GM19035 (cell line): ENCODE measurements around the gene DPM3.
"Not testable (repeated sequence)": the region's sequence is repeated elsewhere in the genome, so short reads cannot be mapped to it uniquely, and the experiment has no call there.

ENCODE experiments used
- ATAC-seq: cut with Tn5 transposase; IDR thresholded peaks from one replicate; pipeline ENCODE4 v1.9.1; 2021; ENCODE audit not compliant: unreplicated experiment

The DPM3 gene

DNA sequence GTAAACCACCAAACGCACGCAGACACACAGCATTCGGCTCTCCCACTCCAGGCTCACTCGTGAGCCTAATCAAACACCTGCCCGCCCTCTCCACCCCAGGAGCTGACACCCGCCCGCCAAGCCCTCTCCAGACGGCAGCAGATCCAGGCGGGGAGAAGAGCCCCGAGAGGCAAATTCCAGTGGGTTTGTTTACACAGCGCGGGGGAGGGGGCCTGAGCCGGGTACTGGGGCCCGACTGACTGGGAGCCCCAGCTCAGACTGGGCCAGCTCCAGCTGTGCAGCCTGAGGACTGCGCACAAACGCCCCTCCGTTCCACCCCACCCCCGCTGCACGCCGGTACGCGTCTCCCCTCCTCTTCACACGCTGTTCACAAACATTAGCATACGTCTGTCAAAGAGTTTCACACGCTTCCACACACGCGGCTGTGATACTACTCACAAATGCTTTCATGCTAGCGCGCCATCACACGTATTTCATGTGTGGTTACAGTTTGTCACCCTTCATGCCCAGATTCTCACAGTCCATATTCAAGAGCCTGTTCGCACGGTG is 13.7 kb downstream of the DPM3 start:
- ATAC-seq: no peak

DNA sequence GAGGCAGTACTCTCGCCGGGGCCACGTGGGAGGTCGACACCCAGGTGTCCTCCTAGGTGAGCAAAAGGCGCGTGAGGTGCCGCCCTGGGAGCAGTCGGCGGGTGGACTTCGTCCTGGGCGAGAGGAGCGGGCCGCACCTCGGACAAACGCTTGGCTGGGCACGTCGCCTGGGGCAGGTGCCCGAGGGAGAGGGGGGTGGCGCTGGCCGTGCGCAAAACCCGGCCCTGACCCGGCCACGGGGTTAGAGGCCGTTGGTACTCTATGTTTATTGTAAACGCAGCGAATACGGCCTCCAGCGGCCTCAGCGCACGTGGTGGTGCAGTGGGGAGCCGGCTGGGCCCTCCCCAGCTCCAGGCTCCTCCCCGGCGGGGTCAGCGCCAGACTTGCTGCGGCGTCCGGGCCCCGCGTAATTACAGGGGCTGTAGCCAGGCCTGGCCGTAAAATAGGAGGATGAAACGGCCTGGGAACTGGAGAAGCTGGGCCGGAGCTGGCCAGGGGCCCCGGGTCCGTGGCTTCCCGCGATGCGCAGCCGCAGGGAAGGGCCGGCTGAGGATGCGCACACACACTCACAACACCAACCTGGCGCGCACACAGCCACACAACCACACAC is 14.3 kb downstream of the DPM3 start:
- no peak for ATAC-seq

DNA sequence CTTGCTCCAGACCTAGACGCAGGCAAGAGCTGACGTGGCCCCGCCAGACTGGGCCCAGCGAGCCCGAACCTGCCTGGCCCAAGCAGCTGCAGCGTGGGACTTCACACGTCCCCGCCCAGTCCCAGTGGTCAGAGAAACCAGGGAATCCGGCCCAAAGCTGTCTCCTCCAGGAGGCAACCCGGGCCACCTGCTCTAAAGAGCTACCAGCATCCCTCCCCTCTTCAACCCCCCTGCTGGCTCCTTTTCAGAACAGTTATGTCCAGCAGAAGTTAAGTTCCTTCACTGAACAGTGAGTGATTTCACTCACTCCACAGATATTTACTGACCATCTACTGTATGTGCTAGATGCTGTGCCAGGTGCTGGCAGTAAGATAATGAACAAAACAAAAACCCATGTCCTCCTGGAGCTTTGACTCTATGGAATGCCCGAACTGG is 14.8 kb downstream of the DPM3 start:
- no peak for ATAC-seq

DNA sequence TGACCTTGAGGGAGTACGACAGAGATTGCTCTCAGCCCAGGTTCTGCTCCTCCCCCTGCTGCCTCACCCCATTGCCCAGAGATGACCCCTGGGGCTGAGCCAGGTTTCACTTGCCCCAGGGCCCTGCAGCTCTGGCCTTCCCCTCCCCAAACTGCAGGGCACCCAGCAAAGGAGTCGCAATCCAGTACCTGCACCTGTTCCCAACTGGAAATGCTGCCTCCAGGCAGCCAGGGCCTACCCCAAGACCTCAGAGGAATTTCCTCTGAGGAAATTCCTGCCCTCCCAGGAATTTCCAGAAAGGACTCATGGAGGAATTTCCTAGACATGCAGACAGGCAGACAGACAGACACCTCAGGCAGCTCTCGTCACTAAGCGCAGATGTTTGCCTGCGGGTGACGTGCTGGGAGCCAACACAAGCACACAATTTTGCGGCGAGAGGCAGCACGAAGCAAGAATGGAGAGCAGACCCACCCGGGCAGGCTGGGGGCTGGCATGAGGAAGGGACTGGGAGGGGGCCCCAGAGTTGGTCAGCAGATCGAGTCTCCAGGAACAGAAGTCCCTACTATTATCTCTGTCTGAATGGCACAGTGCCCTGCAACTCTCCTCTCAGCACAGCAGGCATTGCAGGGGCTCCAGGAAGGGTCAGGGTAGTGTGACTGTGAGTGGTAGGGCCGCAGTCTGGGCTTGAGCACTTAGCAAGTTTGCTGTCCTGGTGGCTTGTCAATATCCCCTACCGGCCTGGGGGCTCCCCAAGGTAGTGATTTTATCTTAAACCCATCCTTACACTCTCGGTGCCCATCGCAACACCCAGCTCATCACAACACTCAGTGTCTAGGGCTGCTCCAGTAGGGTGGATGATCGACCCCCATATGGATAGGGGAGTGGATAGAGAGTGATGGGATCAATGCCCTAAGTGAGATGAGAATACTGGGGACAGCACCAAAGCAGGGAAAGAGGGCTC is 15.5 kb downstream of the DPM3 start:
- ATAC-seq: no peak

DNA sequence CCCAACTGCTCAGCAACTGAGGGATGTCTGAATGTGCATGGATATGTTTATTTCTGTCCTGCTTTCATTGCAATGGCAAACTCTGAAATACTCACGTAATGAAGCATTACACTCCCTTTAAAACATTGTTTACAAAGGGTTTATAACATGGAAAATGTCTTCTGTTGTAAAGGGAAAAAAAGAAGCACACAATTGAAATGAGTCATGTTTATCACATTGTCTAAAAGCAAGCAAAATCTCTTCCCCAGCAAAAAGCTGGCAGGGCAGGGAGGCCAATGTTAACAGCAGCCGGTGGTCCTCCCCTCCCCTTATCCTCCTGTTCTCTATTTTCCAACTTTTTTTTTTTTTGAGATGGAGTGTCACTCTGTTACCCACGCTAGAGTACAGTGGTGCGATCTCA is 16.5 kb downstream of the DPM3 start:
- ATAC-seq: no peak

DNA sequence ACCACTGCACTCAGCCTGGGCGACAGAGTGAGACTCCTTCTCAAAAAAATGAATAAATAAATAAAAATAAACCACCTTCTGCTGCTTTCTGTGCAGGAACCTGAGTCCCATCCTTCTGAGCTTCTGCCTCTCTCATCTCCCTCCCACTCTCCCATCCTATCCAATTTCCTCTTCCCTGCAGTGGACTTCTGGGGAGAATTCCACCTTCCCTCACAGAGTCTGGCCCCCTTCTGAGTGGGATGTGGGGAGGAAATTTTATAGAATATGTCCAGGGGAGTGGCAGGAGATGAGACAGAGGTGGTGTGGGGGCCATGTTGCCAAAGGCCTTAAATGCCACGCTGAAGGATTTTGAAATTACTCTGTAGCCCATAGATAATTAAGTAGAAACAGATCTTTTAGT is 18.0 kb downstream of the DPM3 start:
- ATAC-seq: no peak

DNA sequence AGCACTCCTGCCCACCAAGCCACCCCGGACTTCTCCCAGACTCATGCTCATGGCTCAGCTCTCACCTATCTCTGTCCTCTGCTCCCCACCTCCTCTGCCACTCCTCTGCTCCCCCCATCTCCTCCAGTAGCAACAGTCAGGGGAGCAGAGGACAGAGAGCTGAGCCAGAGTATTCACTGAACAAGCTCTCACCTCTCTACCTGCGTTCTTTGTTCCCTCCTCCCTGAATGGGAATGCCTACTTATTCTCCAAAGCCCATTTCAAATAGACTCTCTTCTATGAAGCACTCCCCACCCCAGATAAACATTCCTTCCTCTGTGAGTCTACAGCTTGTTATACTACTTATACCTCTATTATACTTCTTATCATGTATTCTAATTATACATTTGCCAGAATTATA is 19.1 kb downstream of the DPM3 start:
- ATAC-seq: no peak

DNA sequence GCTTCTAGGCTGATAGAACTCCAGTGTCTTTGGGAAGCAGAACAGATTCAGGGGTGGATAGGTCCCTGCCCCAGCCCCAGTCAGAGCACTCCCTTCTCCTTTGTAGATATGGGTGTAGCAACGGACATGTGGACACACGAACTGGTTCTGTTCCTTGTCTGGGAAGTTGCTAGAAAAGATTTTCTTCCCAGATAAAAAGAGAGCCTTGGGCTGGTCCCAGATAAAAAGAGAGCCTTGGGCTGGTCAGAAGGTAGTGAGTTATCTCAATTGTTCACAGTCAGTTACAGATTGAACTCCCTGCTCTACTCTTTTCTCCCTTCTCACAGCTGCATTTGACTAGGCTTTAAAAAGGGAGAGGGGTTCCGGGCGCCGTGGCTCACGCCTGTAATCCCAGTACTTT is 20.1 kb downstream of the DPM3 start:
- no peak for ATAC-seq

DNA sequence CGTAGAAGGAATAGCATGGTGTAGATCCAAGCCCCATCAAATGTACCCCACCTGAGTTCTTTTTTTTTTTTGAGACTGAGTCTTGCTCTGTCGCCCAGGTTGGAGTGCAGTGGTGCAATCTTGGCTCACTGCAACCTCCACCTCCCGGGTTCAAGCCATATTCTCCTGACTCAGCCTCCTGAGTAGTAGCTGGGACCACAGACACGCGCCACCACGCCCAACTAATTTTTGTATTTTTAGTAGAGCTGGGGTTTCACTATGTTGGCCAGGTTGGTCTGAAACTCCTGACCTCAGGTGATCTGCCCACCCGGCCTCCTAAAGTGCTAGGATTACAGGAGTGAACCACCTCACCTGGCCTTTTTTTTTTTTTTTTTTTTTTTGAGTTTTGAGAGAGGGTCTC is 22.2 kb downstream of the DPM3 start:
- ATAC-seq: not testable (repeated sequence)

DNA sequence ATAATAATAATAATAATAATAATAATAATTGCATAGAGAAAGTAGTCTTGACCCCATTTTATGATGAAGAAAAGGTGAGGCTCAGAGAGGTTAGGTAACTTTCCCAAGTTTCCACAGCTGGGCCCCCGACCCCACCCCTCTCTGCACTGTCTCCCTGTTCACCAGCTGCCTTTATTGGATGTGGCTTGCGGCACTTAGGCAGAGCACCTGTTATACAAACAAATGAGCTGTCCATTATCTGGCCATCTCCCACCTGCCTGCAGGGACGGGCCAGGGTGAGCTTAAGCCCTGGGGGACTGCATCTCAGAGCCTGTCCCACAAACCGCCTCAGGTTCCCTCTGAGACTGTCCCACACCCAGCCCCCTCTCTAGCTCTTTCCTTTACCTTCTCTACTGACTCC is 22.7 kb downstream of the DPM3 start:
- no peak for ATAC-seq

DNA sequence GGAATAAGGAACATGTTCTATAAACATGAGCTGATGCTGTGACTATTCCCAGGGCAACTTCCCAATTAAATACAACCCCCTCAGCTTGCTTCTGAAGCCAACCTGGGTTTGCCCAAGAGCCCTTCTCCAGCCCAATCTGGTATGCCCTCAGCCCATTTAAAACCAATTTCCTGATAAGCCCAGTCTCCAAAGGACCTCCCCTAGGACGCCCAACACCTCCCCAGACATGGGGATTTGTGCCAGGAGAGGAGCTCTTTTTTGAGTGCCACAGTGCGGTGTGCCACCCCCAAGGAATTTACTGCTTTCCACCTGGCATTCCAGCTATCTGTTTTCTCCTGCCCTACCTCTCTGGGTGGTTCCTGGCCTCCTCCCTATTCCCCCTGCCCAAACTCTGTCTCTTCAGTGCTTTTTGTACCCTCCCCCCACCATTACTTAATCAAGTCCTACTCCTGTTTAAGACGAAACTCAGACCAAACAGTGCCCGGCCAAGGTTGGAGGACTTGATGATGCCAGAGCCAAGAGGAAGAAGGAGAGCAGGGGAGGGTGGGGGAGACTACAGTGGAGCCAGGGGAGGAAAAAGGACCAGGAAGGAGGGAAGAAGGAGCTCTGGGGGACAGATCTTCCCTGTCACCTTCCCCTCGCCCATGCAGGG is 24.1 kb downstream of the DPM3 start:
- no peak for ATAC-seq

DNA sequence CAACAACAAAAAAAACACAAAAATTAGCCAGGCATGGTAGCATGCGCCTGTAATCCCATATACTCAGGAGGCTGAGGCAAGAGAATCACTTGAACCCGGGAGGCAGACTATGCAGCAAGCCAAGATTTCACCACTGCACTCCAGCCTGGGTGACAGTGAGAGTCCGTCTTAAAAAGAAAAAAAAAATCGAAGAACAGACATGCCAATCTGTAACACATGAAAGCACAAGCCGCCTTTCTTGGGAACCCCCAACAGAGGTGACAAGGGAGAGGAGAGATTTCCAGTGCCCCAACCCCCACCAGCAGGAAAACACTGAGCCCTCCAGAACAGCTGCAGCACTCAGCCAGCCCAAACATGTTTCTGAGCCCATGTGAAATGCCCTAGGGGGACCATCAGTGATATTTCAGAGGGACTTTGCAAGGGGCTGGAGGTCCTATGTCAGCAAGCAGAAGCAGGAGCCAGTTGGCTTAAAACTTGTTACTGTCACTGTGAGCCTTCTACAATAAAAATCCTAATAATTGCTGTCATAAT is 26.8 kb downstream of the DPM3 start:
- ATAC-seq: no peak

DNA sequence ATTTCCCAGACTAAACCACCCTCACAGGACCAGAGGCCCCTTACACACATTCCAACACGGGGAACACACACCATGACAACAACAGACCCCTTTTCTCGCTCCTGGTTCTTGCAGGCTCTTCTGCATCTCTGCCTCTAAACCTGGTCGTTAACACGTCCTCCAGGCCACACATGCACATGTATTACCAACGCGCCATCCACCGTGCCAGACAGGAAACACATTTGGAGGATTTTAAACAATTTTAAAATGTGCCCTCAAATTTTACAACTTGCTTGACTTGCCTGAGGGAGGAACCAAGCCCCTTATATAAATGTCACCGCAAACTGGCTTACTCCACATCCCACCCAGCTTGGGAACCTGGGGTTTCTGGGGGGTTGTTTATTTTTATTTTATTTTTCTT is 29.5 kb downstream of the DPM3 start:
- ATAC-seq: no peak

DNA sequence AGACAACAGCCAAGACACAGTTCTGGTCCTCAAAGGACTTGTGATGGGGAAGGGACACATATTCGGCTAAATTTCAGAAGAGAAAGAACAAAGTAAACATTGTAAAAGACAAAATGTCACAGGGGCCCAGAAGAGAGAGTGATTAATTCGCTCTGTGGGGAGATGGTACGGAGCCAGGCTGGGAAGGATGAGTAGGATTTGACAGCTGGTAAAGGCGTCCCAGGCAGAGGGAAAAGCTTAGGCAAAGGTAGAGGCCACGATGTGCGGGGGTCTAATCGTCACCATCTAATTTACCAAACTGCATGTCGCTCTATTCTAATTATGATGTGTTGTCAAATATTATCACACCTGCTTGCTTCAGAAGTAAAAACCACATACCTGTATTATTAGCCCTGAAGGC is 29.9 kb downstream of the DPM3 start:
- ATAC-seq: no peak

DNA sequence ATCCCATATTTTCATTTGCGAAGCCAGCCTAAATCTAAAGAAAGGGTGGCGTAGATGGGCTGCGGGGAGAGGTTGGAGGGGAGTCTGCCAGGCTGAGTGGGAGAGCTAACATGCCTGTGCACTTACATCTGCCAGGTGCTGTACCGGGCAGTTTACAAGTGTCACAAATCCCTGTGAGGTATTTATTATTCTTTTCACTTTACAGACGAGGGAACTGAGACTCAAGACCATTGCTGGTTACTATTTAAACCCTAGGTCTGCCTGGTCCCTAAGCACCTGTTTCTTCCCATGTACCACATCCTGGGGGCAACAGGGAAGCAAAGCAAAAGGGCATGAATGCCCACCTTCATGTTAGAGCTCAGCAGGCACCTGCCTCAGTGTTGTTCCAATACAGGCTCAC is 32.0 kb downstream of the DPM3 start:
- no peak for ATAC-seq

DNA sequence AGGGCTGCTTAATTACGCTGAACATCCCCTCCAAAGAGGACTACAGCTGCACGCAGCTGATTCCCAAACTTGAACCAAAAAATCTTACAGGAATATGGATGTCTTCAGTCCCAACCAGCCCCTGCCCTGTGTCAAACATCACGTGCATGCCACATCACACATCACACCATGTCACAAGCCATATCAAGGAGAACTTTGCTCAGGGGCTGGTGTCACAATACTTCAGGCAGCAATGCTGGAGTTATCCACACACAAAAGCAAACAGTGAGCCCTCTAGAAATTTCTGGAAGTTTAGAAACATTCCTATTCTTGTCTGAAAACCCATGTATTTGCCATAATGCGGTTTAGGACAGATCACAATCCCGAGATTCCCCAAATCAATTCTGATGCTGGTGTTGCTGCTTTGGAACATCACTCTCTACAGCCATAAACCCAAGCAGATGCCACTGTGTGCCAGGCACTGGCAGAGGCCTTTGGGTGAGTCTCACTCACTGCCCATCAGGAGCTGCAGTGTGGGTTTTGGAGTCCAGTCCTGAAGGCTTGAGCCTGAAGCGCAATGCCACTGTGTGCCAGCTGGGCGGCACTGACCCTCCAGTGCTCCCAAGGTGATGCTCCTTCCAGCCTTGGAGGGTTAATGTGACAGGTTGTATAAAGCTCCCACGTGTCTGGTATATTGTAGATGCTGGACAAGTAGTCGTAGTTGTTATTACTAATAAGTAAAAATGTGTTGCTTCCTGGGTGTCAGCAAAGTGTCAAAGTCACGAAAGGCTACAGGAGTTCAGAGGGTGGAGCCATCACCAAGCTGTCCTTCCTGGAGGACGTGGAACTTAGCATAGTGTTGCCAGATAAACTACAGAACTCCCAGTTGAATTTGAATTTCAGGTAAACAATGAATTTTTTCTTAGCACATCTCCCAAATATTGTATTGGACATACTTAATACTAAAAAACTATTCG is 32.7 kb downstream of the DPM3 start:
- no peak for ATAC-seq

DNA sequence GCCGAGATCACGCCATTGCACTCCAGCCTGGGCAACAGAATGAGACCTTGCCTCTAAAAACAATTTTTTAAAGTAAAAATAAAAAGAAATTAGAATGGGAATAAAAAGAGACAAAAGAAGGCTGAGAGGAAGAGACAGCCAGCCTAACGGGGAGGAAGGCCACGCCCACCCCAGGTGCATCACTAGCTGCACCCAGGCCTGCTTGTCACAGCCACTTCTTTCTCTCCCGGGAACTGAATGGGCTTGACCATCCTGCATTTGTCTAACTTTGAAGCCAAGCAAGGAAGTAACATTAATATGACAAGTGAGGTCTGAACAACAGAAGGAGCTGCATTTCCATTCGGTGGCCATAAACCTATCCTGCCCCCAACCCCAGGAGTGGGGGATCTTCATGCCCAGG is 33.5 kb downstream of the DPM3 start:
- ATAC-seq: no peak

DNA sequence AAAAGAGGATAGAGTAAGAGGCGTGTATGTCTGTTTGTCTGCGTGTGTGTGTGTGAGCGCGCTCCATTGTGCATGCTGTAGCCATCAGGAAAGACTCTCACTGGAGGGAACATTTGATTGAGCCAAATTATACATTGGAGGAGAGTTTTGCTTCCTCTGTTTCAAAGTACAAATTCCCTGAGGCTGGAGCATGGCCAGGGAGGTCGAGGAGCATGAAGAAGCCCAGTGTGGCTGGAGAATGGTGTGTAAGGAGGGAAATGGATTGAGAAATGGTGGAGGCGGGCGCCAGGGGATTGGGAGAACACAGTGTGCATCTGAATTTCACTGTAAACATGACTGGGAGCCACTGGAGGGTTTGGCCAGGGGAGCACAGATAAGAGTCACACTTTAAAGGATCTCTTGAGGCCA is 34.7 kb downstream of the DPM3 start:
- ATAC-seq: no peak

DNA sequence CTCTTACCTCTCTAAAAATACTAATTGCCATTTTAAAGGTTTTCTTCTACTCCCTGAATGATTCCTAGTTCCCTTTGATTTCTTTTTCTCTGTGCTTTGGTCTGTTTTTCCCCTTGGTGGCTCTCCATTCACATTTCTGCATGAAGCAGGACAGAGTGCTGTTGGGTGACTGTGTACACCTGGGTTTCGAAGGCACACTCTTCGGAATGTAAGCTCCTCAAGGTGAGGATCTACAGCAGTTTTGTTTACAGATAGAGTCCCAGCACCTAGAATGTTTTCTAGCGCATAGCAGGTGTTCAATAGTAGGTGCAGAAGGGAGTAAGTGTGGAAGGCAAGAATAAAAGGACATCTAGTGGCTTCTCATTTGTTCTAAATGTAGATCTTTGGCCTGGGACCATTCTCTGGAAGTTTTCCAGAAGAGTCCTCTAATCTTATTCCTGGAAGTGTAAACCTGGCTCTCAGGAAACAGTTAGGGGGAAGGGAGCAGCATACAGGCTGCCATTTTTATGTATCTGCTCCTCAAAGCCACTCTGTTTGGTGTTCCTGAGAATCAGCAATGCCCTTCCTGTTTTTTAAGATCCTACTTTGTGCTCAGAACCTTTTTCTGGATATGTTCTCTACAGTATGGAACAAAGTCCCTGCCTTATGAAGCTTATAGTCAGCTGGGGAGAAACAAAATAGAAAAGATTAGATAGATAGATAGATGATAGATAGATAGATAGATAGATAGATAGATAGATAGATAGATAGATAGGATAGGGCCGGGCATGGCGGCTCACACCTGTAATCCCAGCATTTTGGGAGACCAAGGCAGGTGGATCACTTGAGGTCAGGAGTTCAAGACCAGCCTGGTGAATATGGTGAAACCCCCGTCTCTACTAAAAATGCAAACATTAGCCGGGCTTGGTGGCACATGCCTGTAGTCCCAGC is 35.5 kb downstream of the DPM3 start:
- ATAC-seq: no peak
